Left colon (tissue), 2 donors: ENCODE data around the gene TMF1. TPM values are rescaled to one million over a fixed set of nuclear protein-coding genes. Genes with fewer than 3 reads are reported as not detected.
A peak's percentile ranks its signal among the peaks of the same experiment; 100 is the strongest.

ENCODE experiments used
- ATAC-seq: fragments of 200-7000 bp; cut with Tn5 transposase; one replicate; pipeline ENCODE4 v1.9.1; 2020; ENCODE audit warnings: mild to moderate bottlenecking, moderate library complexity
- DNase-seq, 2 donors: peaks; one replicate each; pipeline ENCODE4 v3.0.0-alpha.2; 2020
- intact Hi-C, 2 donors: fragments of 100-400 bp; cut with DNase I in 1 of 2; cut with micrococcal nuclease in 1 of 2; formaldehyde crosslinking; loops; one replicate each; pipeline versions ENCODE4 v1.11.2 to v1.14.0; 2022; cut with DNase I, micrococcal nuclease
- total RNA-seq, 2 donors: library from RNA; stranded (reverse); fragmentation: NEBNext Ultra II Directional; extraction: Animal tissue kit (Norgen Biotek cat#: 25700); gene quantifications; one replicate each; pipeline ENCODE4 v1.2.1, GENCODE V29; 2021
- donor health status: DM: no; HTN: no; CAD: no.
- donor health status: DM: yes; HTN: yes; CAD: no.

The TMF1 gene
- total RNA-seq, 2 donors from 2014 or later = 44.7 to 47.2 TPM

DNA sequence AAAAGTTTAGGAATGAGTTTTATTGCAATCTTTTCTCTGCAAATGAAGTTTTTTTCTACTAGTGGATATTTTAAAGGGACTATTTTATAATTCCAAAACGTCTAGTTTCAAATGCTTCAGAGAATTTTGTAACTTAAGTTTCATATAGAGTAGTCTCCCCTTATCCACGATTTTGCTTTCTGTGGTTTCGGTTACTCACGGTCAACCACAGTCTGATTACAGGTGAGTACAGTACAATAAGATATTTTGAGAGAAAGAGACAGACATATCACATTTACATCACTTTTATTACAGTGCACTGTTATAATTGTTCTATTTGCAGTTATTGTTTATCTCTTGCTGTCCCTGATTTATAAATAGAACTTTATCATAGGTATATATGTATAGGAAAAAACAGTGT, 31.3 kb downstream of the TMF1 start:
- ATAC-seq (no peak), DNase-seq (no peak)
- intact Hi-C loops = no loop called here

DNA sequence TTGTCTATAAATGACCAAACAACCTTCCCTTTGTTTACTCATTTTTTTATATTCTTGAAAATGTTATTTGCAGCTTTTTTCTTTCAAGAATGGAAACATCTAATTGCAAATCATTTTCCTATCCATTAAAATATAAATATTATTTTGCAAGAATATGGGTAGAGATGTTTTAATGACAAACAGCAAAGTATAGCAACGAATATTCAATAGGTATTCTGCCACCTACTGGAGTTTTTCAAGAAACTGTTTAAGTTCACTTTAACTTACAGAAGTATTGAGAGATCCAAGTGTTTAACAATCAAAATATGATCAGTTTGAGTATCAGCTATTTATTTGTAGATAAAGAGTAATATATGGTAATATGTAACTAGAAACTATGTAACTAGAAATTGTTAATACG, 31.7 kb downstream of the TMF1 start:
- no peak for DNase-seq
- no peak for ATAC-seq
- intact Hi-C loops = no loop called here

DNA sequence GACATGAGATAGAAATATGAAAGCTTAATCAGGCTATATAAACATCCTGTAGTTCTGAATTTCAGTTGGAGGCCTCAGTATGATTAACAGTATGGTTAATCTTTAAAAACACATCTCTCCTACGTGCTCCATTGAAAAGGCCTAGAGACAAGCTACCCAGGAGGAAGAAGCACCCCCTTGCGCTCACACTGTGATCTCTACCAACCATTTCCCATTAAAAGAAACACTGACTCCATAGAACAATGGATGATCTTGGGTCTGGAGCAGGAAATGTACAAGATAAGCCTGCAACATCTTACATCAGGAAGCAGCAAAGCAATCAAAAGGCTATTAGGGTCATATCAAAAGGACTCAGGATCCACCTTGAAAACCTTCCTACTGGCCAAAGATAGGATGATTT, 35.2 kb downstream of the TMF1 start:
- ATAC-seq (no peak), DNase-seq (no peak)
- intact Hi-C loops = no loop called here

DNA sequence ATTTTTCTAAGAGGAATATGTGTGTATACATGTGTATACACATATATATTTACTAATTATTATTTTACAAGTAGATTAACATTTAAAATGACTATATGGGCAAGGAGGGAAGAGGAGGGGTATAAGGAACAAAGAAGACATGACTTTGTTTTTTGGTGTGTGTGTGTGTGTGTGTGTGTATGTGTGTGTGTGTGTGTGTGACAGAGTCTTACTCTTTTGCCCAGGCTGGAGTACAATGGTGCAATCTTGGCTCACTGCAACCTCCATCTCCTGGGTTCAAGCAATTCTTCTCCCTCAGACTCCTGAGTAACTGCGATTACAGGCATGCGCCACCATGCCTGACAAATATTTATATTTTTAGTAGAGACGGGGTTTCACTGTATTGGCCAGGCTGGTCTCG, 36.0 kb downstream of the TMF1 start:
- DNase-seq (no peak), ATAC-seq (no peak)
- intact Hi-C loops = no loop called here

DNA sequence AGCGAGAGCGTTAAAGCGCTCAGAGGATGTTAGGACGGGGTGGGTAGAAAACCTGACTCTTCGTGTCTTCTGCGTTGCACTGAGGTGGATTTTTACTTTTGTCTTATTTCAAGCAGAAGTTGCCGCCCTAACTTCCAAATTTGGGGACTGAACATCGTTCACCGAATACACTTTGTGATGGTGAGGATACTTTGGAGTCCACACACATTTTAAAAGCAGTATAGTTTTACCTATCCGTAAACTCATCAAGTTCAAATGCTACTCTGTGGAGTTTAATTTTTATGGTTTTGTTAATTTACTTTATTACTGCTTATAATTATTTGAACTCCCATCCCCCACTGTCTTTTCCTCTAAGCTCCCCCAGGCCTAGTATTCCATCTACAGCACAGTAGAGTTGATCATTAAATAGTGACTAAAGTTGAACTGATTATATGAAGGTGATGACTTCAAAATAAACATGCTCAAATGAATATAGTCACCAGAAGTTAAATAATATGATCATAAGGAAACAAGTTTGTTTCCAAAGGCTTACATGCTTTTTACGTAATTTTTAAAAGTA, 38.0 kb downstream of the TMF1 start:
- no peak for DNase-seq
- ATAC-seq = no peak
- intact Hi-C loops = no loop called here

DNA sequence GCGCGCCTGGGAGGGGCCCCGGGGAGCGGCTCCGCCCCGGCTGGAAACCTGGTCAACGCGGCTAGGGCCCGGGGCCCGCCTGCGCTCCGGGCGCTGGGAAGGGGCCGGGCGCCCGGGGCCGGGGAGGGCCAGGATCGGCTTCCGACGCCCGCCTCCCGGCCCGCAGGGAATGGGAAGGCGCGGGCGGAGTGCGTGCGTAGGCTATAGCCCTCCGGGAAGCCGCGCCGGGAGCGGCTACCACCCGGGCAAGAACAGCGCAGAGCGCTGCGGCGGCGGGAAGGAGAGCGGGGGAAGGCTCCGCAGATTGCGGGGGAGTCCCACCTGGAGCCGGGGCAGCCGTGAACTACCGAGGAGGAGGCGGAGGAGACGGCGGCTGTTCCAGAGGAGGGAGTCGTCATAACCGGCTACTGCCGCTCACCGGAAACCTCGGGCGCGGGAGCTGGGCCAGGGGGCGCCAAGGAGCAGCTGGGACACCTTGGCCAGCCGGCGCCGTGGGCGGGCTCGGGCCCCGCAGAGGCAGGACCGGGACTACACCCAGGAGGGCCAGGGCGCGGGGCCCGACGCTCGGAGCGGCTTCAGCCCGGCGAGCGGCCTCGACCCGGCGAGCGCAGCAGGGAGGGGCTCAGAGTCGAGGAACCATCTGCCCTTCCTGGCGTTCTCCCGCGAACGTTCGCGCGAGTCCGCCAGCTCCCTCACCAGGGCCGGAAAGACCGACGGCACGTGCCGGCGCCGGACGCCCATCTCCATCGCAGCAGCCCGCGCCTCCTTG, 38.7 kb downstream of the TMF1 start, which contains the start of gene EOGT:
EOGT (minus strand) TSS at position 432 of the 769 bp plus-strand sequence. CDS start 3,838 bp downstream, outside the sequence.
- ATAC-seq (peak; percentile 91), DNase-seq (peak; percentile 90 to 95)
- intact Hi-C loops = no loop called here

DNA sequence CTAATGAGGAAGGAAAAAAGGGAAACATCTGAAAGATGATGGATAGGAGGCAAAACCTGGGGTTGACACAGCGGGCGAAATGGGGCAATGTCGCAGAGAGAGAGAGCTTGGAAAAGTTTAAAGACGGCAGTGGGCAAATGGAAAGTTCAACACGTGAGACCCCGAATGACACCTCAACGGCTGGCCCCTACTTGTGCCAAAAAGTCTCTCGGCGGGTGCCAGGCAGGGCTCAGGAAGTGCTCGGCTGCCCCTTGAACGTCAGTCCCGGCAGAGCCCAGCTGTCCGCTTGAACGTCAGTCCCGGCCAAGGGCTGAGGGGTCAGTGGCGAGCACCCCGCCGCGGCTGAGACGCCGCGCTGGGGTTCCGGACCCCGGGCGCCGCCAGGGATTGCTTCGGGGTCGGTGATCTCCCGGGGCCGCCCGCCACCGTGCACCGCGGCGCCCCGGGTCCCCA, 39.3 kb downstream of the TMF1 start:
- DNase-seq = peak; percentile 45 to 62
- intact Hi-C loops = no loop called here
- peak; percentile 41 for ATAC-seq

DNA sequence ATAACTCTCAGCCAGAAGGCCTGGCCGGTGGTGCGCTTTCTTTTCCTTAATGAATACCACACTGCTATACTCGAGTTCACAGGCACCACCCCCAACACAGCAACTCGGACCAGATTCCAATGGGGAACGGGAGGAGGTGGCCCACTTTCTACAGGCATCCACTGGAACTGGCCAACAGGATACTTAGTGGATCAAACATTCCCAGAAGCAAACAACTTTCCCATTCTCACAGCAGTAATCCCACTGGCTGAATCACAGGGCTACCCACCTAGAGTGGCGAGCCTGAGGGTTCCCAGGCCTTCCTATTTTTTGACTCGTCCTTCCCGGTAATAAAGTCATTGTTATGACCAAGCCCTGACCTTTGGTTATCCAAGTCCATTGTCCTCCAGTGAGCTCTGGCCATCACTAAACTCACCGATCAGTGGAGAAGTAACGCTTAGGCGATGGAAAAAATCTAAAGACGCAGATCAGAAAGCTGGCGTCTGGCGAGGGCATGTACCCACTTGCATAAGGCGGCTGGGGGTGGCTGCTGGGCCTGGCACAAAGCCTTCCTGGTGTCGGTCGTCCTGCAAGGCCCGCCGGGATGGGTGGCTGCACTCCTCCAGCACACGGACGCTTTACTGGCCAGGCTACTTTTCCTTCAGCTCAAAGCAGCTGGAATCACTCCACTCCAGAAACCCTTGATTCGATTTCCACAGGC, 39.9 kb downstream of the TMF1 start:
- peak; percentile 29 to 38 for DNase-seq
- intact Hi-C loops = no loop called here
- ATAC-seq = no peak

DNA sequence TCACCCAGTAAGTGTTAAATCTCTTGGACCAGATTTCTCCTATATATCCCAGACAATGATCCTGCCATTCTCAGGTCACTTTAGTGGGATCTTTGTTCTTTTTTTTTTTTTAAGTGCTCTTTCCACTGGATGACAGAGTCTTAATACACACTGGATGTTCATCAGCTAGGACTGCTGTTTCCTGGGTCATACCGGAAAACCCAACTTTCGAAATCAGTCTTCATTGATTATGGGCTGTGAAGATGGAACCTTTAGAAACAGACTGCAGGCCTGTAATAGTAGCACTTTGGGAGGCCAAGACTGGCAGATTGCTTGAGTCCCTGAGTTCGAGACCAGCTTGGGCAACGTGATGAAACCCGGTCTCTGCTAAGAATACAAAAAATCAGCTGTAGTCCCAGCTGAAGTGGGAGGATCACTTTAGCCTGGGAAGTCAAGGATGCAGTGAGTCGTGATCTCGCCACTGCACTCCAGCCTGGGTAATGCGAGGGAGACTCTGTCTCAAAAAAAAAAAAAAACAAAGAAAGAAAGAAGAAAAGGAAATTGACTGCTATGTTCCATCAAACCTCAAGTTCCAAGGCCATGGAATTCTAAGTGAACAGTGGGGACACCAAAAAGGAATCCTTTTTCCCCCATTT, 40.9 kb downstream of the TMF1 start:
- intact Hi-C loops = no loop called here
- DNase-seq (no peak), ATAC-seq (no peak)

DNA sequence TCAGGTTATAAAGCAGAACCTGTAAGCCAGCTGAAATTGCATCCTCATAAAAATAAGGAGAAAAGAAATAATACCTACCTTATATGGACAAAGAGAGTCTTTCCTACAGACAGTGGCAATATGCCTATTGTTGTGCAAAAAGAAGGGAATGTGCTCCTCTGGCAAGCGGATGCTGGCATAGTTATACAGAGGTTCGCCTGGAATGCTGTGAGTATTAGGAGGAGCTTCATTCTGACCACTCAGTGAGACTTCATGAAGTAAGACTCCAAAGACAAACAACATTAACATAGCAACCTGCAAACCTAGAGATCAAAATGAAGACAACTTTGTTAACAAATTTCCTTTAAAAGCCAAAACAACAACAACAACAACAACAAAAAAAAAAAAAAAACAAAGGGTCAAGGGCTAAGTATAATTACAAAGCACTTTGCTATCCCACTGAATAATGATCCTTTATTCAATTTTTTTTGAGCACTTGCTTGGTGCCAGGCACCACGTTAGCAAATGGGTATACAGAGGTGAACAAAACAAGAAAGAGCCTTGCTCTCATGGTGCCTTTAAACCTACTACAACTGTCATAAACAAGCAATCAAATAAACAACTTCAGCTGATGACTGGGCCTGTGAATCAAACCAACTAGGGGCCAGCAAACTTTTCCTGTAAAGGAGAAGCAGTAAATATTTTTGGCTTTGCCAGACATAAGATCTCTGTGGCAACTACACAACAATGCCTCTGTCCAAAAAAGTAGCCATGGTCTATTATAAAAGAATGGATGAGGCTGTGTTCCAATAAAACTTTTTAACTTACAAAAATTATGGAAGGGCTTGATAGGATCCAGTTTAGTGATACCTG, 42.3 kb downstream of the TMF1 start:
- ATAC-seq (no peak), DNase-seq (no peak)
- intact Hi-C loops = no loop called here

DNA sequence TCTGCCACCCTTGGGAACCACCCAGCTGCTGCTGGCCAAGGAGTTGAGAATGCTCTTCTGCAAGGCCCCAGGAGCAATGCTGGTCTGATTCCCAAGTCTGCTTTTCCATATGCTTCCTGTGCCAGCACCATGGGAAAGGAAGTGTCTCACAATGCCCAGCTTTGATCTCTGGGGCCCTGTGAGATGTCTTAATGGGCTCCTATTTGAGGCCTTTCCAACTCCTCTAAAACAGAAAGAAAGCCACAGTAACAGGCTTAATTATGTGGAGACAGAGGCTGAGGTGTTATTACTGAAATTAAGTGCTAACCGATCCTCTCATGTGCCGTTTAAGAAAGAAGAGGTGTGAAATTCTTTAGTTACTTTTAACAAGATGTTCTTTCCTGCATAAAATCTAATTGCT, 43.2 kb downstream of the TMF1 start:
- ATAC-seq = no peak

DNA sequence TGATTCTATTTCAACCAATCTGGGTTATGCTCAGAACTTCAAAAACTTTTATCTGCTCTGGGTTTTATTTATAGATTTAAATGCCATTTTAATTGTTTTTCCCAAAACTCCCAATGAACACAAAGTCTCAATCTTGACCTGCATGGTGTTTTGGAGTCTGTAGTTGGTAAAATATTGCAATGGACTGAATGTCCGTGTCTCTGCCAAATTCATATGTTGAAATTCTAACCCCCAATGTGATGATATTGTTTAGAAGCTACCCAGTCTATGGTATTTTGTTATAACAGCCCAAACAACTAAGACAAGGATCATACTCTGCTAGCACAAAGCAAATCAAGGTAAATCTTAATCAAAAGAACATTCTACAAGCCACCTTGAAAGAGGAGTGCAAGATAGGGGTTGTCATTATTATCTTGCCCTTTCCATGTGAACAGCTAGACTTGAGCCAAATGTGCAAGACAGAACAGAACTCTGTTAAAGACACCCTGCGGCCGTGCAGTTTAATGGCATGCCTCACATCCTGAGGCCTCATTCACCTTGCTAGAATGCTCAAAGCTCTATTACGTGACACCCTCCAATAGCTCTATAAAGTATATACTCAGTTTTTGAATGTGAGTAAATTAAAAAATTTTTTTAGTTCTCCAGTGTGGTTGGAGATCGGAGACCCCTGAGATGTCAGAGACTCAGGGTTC, 46.2 kb downstream of the TMF1 start:
- DNase-seq (no peak), ATAC-seq (no peak)
- intact Hi-C loops = no loop called here

More for the DNA sequence above, 43.2 kb downstream of the TMF1 start:
- intact Hi-C loops = no loop called here
- no peak for DNase-seq

DNA sequence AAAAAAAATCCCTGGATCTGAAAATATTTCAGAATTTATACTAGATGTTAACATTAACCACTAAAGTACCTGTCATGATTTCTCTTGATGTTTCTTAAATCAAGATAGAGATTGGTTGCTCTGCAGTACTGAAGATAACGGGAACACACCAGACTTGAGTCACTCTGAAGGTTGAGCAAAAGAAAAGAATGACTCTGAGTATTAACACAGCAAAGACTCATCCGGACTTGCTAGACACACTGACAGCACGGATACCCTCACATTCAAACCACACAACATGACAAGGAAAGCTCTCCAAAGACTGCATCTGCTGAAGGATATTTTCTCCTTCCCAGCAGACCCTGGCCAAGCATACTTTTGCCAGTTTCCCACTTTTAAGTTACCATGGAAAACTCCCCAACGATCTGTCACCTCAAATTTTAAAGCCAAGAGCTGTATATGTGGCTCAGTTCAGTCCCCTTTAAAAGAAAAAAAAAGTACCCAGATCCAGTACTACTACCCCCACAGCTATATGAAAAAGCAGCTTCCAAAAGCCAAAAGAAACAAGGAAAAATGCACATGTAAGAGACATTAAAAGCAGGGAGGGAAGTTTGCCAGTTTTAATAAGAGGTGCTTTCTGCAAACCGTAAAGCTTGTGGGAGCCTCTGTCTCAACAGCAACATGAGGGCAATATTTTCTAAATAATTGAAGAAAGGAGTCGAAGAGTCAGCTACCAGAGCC, 46.9 kb downstream of the TMF1 start:
- intact Hi-C loops = no loop called here
- DNase-seq (no peak), ATAC-seq (no peak)

DNA sequence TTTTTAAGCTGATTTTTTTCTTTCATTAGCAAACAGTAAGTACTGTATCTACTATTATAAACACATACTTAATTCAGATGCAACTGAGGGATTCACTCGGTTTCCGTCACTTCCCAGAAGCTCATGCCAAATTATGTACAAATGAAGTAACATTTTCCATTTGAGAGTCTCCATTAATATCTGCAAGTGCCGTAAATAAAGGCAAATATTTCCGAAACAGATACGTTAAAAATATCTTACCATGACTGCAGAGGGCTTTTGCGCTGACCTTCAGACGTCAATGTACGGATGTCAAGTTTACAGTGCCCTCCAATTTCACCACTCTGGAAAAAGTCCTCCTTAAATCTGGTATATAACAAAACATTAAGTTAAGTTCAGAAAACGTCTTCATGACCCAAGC, 48.0 kb downstream of the TMF1 start:
- intact Hi-C loops = no loop called here
- DNase-seq (no peak), ATAC-seq (no peak)

DNA sequence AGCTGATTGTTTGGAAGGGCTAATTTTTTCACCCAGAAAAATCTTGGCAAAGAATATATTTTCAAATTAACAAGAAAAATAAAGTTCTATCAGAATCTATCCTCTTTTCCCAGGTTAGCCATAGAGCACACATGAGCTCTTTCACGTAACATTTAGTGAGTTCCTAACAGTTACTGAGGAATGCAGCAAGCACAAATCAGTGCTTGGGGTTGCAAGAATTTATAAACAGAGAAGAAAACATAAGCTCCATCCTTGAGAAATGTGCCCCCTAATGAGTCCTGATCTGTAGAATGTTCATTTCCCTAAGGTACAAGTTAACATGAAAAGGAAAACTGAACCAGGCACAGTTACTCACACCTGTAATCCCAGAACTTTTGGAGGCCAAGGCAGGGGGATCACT, 52.5 kb downstream of the TMF1 start:
- no peak for DNase-seq
- ATAC-seq = no peak
- intact Hi-C loops = no loop called here

DNA sequence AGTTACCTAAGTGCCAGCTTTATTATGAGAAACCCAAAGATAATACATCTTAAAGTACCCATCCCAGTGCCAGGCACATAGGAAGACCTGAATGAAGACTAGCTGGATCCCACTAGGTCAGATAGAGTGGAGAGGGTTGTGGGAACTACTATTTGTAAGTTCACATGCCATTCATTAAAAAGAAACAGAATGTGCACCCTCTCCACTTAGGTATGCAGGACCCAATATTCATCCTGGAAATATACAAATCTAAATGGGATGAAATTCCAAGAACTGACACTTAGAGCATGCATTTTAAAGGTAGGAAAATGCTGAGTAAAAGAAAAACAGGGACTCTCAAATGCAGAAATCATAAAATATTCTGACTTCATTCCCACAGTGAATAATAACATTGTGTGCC, 53.0 kb downstream of the TMF1 start:
- ATAC-seq (no peak), DNase-seq (no peak)
- intact Hi-C loops = no loop called here

DNA sequence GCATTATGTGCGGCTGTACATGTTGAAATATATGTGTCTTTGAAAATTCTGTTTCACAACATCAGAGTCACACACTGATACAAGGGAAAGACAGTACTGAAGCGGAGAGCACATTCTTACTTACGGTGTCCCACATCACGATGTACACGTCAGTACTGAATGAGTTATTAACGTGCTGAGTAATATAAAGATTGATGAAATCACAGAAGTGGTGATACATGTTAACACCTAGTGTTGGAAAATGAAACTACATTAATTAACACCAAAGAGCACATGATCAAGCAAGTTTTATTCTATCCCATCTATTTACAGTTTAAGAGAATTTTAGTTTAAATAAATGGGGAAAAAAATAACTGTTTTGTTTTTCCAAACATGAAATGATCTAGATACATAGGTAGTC, 54.2 kb downstream of the TMF1 start:
- DNase-seq (no peak), ATAC-seq (no peak)
- intact Hi-C loops = no loop called here
